Body of pancreas (tissue), 4 donors: ENCODE measurements around the gene STRA6. TPM values are rescaled to one million over a fixed set of nuclear protein-coding genes. Genes with fewer than 3 reads are reported as not detected.

Experiments used
- ATAC-seq: fragments of 150-250 bp; one replicate; pipeline ENCODE4 v1.9.1; 2016
- DNase-seq, 4 donors: peaks; one replicate each; pipeline ENCODE4 v3.0.0-alpha.2; 2019
- H3K27ac ChIP-seq, 4 donors: fragments of 200-600 bp; sonication (generic); 1 replicate in 3 of 4; 2 replicates in 1 of 4; pipeline versions ENCODE4 v1.5.1 to v1.6.1; 2016 to 2019; ENCODE audit warnings: mild to moderate bottlenecking in 1 of 4, mixed read lengths in 1 of 4, moderate library complexity in 1 of 4
- H3K27me3 ChIP-seq, 2 donors: fragments of 200-600 bp; sonication (generic); one replicate each; pipeline ENCODE4 v1.6.0; 2016; ENCODE audit warnings: mild to moderate bottlenecking in 1 of 2
- H3K36me3 ChIP-seq, 2 donors: fragments of 200-600 bp; sonication (generic); replicated peaks in 1 of 2; 2 replicates each; pipeline ENCODE4 v1.5.1; 2016; ENCODE audit warnings: low read depth in 2 of 2; ENCODE audit not compliant: insufficient read depth in 1 of 2
- H3K4me1 ChIP-seq: fragments of 200-600 bp; sonication (generic); one replicate; pipeline ENCODE4 v1.6.0; 2016
- H3K4me3 ChIP-seq, 2 donors: fragments of 200-600 bp; sonication (generic); 1 replicate in 1 of 2; 2 replicates in 1 of 2; pipeline ENCODE4 v1.5.1; 2016 to 2019
- H3K9me3 ChIP-seq, 3 donors: fragments of 200-600 bp; sonication (generic); 1 replicate in 2 of 3; 2 replicates in 1 of 3; pipeline ENCODE4 v1.5.1; 2016
- POLR2A ChIP-seq, 3 donors: fragments of 450-650 bp; IDR thresholded peaks; one replicate each; pipeline ENCODE4 v1.6.1; 2016; ENCODE audit warnings: antibody characterized with exemption in 3 of 3, mild to moderate bottlenecking in 2 of 3
- WGBS, 2 donors: methylation state at CpG; one replicate each; pipeline ENCODE4 v1.1.5; 2017; 5-methylcytosine and 5-hydroxymethylcytosine counted together
- intact Hi-C: fragments of 100-400 bp; cut with DNase I; formaldehyde crosslinking; loops from one replicate; pipeline ENCODE4 v1.15.1; 2023
- total RNA-seq, 2 donors: library from RNA; depleted of rRNA; stranded (reverse); fragments of >200 nt; gene quantifications; one replicate each; pipeline ENCODE4 v1.1.0, GENCODE V29; 2016
- TF ChIP-seq, protein P1 (sequence below), 7 experiments: fragments of 450-650 bp in 4 of 7; fragments of 200-600 bp in 3 of 7; sonication (generic) in 3 of 7; IDR thresholded peaks; one replicate each; pipeline ENCODE4 v1.5.1; 2016 to 2019; ENCODE audit warnings: antibody characterized with exemption in 7 of 7

STRA6 gene, protein sequence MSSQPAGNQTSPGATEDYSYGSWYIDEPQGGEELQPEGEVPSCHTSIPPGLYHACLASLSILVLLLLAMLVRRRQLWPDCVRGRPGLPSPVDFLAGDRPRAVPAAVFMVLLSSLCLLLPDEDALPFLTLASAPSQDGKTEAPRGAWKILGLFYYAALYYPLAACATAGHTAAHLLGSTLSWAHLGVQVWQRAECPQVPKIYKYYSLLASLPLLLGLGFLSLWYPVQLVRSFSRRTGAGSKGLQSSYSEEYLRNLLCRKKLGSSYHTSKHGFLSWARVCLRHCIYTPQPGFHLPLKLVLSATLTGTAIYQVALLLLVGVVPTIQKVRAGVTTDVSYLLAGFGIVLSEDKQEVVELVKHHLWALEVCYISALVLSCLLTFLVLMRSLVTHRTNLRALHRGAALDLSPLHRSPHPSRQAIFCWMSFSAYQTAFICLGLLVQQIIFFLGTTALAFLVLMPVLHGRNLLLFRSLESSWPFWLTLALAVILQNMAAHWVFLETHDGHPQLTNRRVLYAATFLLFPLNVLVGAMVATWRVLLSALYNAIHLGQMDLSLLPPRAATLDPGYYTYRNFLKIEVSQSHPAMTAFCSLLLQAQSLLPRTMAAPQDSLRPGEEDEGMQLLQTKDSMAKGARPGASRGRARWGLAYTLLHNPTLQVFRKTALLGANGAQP
- total RNA-seq, result not detected

DNA sequence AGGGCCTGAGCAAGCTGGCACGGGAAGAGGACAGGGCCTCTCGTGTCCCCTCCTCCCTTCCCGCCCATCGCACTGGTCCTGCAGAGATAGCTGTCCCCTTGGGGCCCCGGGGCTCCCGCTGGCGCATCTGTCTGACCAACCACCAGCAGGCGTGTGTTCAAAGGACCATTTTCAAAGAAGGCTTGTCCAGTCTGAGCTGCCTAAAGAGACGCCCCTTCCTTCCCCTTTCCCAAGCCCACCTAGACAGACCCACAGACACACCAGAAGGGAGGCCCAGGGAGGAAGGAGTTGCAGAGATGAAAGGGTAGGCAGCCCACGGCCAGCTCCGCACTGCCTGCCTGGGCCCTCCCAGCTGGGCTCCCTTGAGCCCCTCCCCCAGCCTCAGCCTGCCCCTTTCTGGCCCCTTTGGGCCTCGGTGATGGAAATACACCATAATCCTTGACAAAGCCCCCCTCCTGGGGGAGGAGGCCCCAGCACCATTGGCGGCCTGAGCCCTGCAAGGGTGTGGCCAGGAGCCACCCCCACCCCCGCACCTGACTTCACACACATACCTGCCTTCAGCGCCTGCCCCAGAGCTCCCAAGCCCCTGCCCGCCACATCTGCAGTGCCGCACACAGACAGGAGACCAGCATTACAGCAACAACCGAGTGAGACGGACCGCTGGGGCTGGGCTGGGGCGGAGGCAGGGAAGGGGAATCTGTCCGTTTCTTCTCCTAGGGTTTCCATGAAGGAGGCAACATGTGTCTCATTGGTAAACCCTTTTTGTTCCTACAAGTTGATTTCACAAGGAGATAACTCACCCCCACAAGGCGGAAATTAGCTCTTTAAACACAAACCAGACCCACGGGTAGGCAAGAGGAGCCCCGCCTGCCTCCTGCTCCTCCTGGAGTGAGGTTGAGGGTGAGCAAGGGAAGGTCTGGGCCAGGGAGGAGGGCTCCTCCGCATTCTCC is at the start of gene STRA6:
TSS of gene STRA6 (minus strand) at position 336 of the 950 bp plus-strand sequence. CDS start 520 bp downstream, outside the sequence.
- DNase-seq (no peak), ATAC-seq (no peak)
- H3K4me3 ChIP-seq, result no peak within 1 kb of the TSS
- H3K27me3 ChIP-seq, result peaks cover 0 to 3% of the 10 kb centered on the region in 2 donors
- no peaks in the 10 kb centered on the region for H3K9me3 ChIP-seq
- WGBS, 2 donors, result 48 to 56% methylated on average over 15 to 26 of the region's 26 CpGs
- TF ChIP-seq POLR2A (IDR thresholded peaks at IDR 0.05), result no peak
- TF ChIP-seq, protein P1, sequence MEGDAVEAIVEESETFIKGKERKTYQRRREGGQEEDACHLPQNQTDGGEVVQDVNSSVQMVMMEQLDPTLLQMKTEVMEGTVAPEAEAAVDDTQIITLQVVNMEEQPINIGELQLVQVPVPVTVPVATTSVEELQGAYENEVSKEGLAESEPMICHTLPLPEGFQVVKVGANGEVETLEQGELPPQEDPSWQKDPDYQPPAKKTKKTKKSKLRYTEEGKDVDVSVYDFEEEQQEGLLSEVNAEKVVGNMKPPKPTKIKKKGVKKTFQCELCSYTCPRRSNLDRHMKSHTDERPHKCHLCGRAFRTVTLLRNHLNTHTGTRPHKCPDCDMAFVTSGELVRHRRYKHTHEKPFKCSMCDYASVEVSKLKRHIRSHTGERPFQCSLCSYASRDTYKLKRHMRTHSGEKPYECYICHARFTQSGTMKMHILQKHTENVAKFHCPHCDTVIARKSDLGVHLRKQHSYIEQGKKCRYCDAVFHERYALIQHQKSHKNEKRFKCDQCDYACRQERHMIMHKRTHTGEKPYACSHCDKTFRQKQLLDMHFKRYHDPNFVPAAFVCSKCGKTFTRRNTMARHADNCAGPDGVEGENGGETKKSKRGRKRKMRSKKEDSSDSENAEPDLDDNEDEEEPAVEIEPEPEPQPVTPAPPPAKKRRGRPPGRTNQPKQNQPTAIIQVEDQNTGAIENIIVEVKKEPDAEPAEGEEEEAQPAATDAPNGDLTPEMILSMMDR (IDR thresholded peaks at IDR 0.05), result no peak
- H3K36me3 ChIP-seq, result no peaks in the 10 kb centered on the region
- no peak within 1 kb of the TSS for H3K27ac ChIP-seq
- peaks cover 10% of the 10 kb centered on the region for H3K4me1 ChIP-seq
- intact Hi-C loops, result no loop called here

DNA sequence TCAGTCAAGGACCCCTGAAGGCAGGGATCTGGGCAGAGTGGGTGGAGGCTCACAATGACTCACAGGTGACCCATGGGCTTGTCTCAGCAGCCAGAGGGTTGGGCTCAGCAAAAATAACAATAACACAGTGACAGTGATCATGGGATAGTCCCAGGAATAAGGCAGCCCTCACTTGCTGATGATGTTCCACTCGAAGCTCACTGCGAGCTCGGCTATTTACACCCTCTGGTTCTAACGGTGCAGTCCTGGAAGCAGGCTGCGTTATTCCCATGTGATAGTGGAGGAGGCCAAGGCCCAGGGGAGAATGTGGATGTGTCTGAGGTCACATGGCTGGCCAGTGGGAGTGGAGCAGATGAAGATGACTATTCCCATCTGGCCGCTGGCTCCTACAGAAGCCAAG is 49.7 kb upstream of the STRA6 start:
- 54 to 59% methylated on average over 6 of the region's 6 CpGs for WGBS, 2 donors
- ATAC-seq (no peak), DNase-seq (peak in 1 of 4 donors; percentile 13)
- Histone ChIP-seq H3K9me3 (no peaks in the 10 kb centered on the region), H3K36me3 (no peaks in the 10 kb centered on the region), H3K27ac (no peak overlapping the region), H3K27me3 (no peaks in the 10 kb centered on the region), H3K4me1 (peaks cover 22% of the 10 kb centered on the region), H3K4me3 (no peak overlapping the region)
- intact Hi-C loops, result no loop called here
- no peak for TF ChIP-seq POLR2A (IDR thresholded peaks at IDR 0.05)
- TF ChIP-seq, protein P1 (IDR thresholded peaks at IDR 0.05), result no peak

DNA sequence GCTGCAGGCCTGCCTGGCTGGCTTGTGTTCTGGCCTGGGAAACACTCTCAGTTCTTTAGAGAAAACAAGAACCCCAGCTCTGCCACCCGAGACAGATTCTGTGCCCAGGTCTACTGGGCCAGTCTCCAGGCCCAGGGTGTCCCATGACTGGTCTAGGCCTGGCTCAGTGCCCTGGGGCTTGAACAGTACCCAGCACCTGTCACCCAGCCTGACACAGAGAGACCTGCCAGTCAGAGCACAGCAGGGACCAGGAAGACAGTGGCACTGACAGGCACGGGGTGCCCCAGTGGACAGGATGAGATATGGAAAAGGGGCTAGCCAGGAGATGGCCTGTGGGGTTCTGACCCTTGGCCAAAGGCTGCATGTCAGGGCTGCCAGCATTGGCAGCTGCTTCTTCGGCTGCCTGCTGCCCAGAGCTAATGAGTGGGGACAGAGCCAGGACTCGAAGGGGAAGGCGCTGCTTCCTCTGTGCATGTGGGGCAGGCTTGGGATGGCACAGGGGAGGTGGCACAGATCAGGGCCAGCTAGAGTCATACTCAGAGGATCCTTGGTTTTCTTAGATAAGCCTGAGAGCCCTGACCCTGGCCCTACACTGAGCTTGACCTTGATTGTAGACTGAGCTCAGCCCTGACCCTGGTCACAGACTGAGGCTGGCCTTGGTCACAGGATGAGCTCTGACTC is 48.7 kb upstream of the STRA6 start:
- Histone ChIP-seq H3K27ac (peak overlapping the region; percentile 39 to 56 (median 44)), H3K9me3 (no peaks in the 10 kb centered on the region), H3K4me1 (peaks cover 22% of the 10 kb centered on the region), H3K4me3 (no peak overlapping the region), H3K36me3 (no peaks in the 10 kb centered on the region), H3K27me3 (no peaks in the 10 kb centered on the region)
- WGBS, 2 donors, result 18 to 25% methylated on average over 2 to 5 of the region's 5 CpGs
- DNase-seq, result peak; percentile 84 to 94 (median 90)
- peak; percentile 93 for ATAC-seq
- TF ChIP-seq, protein P1 (IDR thresholded peaks at IDR 0.05), result no peak
- no peak for TF ChIP-seq POLR2A (IDR thresholded peaks at IDR 0.05)
- intact Hi-C loops, result no loop called here

DNA sequence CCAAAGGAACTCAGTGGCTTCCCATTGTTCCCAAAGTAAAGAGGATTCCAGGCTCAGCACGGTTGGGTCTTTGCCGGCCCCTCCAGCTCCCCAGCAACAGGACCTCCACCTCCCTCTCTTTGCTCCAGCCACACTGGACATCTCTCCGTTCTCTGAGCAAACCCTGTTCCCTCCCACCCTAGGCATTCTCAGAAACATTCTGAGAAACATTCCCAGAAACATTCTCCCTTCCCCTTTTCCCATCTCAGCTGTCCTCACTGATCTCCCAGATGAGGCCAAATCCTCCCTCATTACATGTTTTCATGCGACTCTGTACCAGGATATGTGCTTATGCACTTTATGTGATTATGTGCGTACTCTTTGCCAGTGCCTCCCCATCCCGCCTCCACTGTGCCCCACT is 47.7 kb upstream of the STRA6 start:
- no peak for ATAC-seq
- 87 to 94% methylated on average over 6 of the region's 6 CpGs for WGBS, 2 donors

More for the DNA sequence above, 47.7 kb upstream of the STRA6 start:
- Histone ChIP-seq H3K4me3 (no peak overlapping the region), H3K27ac (peak overlapping the region in 3 of 4 donors; percentile 41 to 56 (median 47)), H3K4me1 (peaks cover 24% of the 10 kb centered on the region), H3K36me3 (no peaks in the 10 kb centered on the region), H3K9me3 (no peaks in the 10 kb centered on the region), H3K27me3 (peaks cover 0 to 2% of the 10 kb centered on the region in 2 donors)
- no peak for TF ChIP-seq POLR2A (IDR thresholded peaks at IDR 0.05)
- TF ChIP-seq, protein P1 (IDR thresholded peaks at IDR 0.05), result no peak
- intact Hi-C loops, result no loop called here
- DNase-seq, result no peak
